ENCODE data around the gene GRIA4.

The GRIA4 gene

GRCh38 chr11:105609832-105610781, at the start of gene GRIA4:
TSS of gene GRIA4 (plus strand) at chr11:105610073. CDS start at chr11:105610998, 925 bp downstream.
- no peak for DNase-seq

GRCh38 chr11:105573091-105573490, 36.8 kb upstream of the GRIA4 start:
- DNase-seq: no peak

GRCh38 chr11:105574974-105575373, 34.9 kb upstream of the GRIA4 start:
- DNase-seq: no peak

- DNase-seq: no peak
Measured at GRCh38 chr11:105577641-105578040, 32.2 kb upstream of the GRIA4 start.

GRCh38 chr11:105579111-105579510, 30.8 kb upstream of the GRIA4 start:
- DNase-seq: no peak

- no peak for DNase-seq
Measured at GRCh38 chr11:105582497-105582896, 27.4 kb upstream of the GRIA4 start.

GRCh38 chr11:105588001-105588400, 21.9 kb upstream of the GRIA4 start:
- DNase-seq: no peak

GRCh38 chr11:105589346-105589745, 20.5 kb upstream of the GRIA4 start:
- DNase-seq: no peak

GRCh38 chr11:105592035-105592434, 17.8 kb upstream of the GRIA4 start:
- no peak for DNase-seq

- no peak for DNase-seq
Measured at GRCh38 chr11:105598371-105598770, 11.5 kb upstream of the GRIA4 start.

- DNase-seq: no peak
Measured at GRCh38 chr11:105603156-105603555, 6.7 kb upstream of the GRIA4 start.

GRCh38 chr11:105609341-105609781, 512 bp upstream of the GRIA4 start:
- no peak for DNase-seq

- DNase-seq: no peak
Measured at GRCh38 chr11:105610871-105611571, 1.1 kb downstream of the GRIA4 start.

- DNase-seq: no peak
Measured at GRCh38 chr11:105611572-105612441, 1.9 kb downstream of the GRIA4 start.

- DNase-seq: no peak
Measured at GRCh38 chr11:105612771-105613170, 2.9 kb downstream of the GRIA4 start.

- no peak for DNase-seq
Measured at GRCh38 chr11:105613183-105613582, 3.3 kb downstream of the GRIA4 start.

- no peak for DNase-seq
Measured at GRCh38 chr11:105618343-105618955, 8.6 kb downstream of the GRIA4 start.

GRCh38 chr11:105619556-105619955, 9.7 kb downstream of the GRIA4 start:
- DNase-seq: no peak

GRCh38 chr11:105622016-105622415, 12.1 kb downstream of the GRIA4 start:
- DNase-seq: no peak

- DNase-seq: no peak
Measured at GRCh38 chr11:105632316-105632715, 22.4 kb downstream of the GRIA4 start.

- no peak for DNase-seq
Measured at GRCh38 chr11:105635466-105635865, 25.6 kb downstream of the GRIA4 start.

- DNase-seq: no peak
Measured at GRCh38 chr11:105636496-105636895, 26.6 kb downstream of the GRIA4 start.
